NCI-H2196 treated with DMSO at 0.1 percent for 48 hours (cell line): ENCODE measurements around the gene RPS26.
"Not testable (repeated sequence)": the region's sequence is repeated elsewhere in the genome, so short reads cannot be mapped to it uniquely, and the experiment has no call there.

Experiments used
- DNase-seq: peaks from one replicate; lab custom pipeline; 2025; ENCODE audit not compliant: unreplicated experiment; lab: John Stamatoyannopoulos, UW

Gene RPS26

GRCh38 chr12:56074396-56074795 is 32.7 kb downstream of the RPS26 start:
- DNase-seq, result no peak

GRCh38 chr12:56077966-56078365 is 36.2 kb downstream of the RPS26 start:
- not testable (repeated sequence) for DNase-seq

- DNase-seq, result no peak
Observed at GRCh38 chr12:56078427-56078826, 36.7 kb downstream of the RPS26 start.

GRCh38 chr12:56078931-56079722 is 37.4 kb downstream of the RPS26 start:
- DNase-seq, result peak; percentile 56

GRCh38 chr12:56079723-56080555 is 38.2 kb downstream of the RPS26 start, which contains the start of gene ERBB3:
TSS of gene ERBB3 (plus strand) at chr12:56080165. CDS start at chr12:56080301, 136 bp downstream.
- DNase-seq, result peak; percentile 57

GRCh38 chr12:56080556-56081138 is 38.9 kb downstream of the RPS26 start:
- DNase-seq, result no peak

- DNase-seq, result no peak
Observed at GRCh38 chr12:56081393-56082347, 40.0 kb downstream of the RPS26 start.

- DNase-seq, result no peak
Observed at GRCh38 chr12:56082382-56082781, 40.7 kb downstream of the RPS26 start.

GRCh38 chr12:56082967-56083366 is 41.2 kb downstream of the RPS26 start:
- DNase-seq, result no peak

GRCh38 chr12:56084958-56085543 is 43.3 kb downstream of the RPS26 start:
- no peak for DNase-seq

- no peak for DNase-seq
Observed at GRCh38 chr12:56086096-56086495, 44.4 kb downstream of the RPS26 start.

GRCh38 chr12:56086608-56087007 is 44.9 kb downstream of the RPS26 start:
- DNase-seq, result no peak

GRCh38 chr12:56087220-56087619 is 45.5 kb downstream of the RPS26 start:
- DNase-seq, result peak; percentile 43
